ENCODE results near the gene SHROOM3. TPM values are rescaled to one million over a fixed set of nuclear protein-coding genes. Genes with fewer than 3 reads are reported as not detected.
"Not testable (repeated sequence)": the region's sequence is repeated elsewhere in the genome, so short reads cannot be mapped to it uniquely, and the experiment has no call there.

Gene SHROOM3
- total and polyA plus RNA-seq, 2 donors (not counting 3 experiments of a cell fraction or from before 2014, with no cell fraction given), result 2.7 to 6.7 TPM

- dilution Hi-C loops (cut with MboI; ENCODE audit: extremely low pct_ligation_motif_present, low sequenced_read_pairs) (no loop called here), intact Hi-C loops (cut with micrococcal nuclease) (no loop called here)
- Histone ChIP-seq H3K27ac (ENCODE audit: insufficient read depth, low read depth, low read length) (no peak overlapping the region), H3K79me2 (ENCODE audit: control insufficient read depth, insufficient read depth, low read length) (no peaks in the 10 kb centered on the region), H3K4me2 (ENCODE audit: insufficient read depth, low read length) (no peak overlapping the region), H3K4me3 (replicated peaks in 1 of 3; ENCODE audit: insufficient read depth in 1 of 3, low read depth in 1 of 3, low read length in 3 of 3) (no peak overlapping the region), H2AFZ (ENCODE audit: low read depth, low read length) (no peak overlapping the region), H3K9ac (replicated peaks; ENCODE audit: extremely low read depth, insufficient read depth, low read length) (no peak overlapping the region), H4K20me1 (replicated peaks; ENCODE audit: control insufficient read depth, extremely low read depth, insufficient read depth, low read length) (no peaks in the 10 kb centered on the region), H3K4me1 (ENCODE audit: control insufficient read depth, extremely low read depth, insufficient read depth, low read length) (no peaks in the 10 kb centered on the region), H3K36me3 (ENCODE audit: control insufficient read depth in 2 of 2, extremely low read depth in 1 of 2, insufficient read depth in 2 of 2, low read length in 2 of 2) (no peaks in the 10 kb centered on the region), H3K27me3 (ENCODE audit: control insufficient read depth in 2 of 2, insufficient read depth in 2 of 2, low read length in 2 of 2) (no peaks in the 10 kb centered on the region), H3K9me3 (replicated peaks; ENCODE audit: control insufficient read depth, insufficient read depth, low read length) (no peaks in the 10 kb centered on the region), H3K9me1 (replicated peaks; ENCODE audit: control insufficient read depth, extremely low read depth, insufficient read depth, low read length) (no peaks in the 10 kb centered on the region)
- ChIA-PET CTCF (no interaction called here), POLR2A (no interaction called here)
- no TSS peak for BruUV-seq (replicated peaks)
- TF ChIP-seq, protein P1, sequence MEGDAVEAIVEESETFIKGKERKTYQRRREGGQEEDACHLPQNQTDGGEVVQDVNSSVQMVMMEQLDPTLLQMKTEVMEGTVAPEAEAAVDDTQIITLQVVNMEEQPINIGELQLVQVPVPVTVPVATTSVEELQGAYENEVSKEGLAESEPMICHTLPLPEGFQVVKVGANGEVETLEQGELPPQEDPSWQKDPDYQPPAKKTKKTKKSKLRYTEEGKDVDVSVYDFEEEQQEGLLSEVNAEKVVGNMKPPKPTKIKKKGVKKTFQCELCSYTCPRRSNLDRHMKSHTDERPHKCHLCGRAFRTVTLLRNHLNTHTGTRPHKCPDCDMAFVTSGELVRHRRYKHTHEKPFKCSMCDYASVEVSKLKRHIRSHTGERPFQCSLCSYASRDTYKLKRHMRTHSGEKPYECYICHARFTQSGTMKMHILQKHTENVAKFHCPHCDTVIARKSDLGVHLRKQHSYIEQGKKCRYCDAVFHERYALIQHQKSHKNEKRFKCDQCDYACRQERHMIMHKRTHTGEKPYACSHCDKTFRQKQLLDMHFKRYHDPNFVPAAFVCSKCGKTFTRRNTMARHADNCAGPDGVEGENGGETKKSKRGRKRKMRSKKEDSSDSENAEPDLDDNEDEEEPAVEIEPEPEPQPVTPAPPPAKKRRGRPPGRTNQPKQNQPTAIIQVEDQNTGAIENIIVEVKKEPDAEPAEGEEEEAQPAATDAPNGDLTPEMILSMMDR (IDR thresholded peaks at IDR 0.05; ENCODE audit: extremely low read depth in 1 of 2, insufficient read depth in 1 of 2, low read depth in 1 of 2, low read length in 2 of 2), result no peak
- DNase-seq (ENCODE audit: low read depth, low spot score) (no peak), FAIRE-seq (no peak)
These were observed 291.6 kb downstream of the SHROOM3 start for GRCh38 chr4:76726631-76727030.

GRCh38 chr4:76727934-76728333 lies 292.9 kb downstream of the SHROOM3 start:
- H3K36me3 ChIP-seq (ENCODE audit: control insufficient read depth in 2 of 2, extremely low read depth in 1 of 2, insufficient read depth in 2 of 2, low read length in 2 of 2); H2AFZ ChIP-seq (ENCODE audit: low read depth, low read length); CTCF ChIA-PET; FAIRE-seq; H3K9me1 ChIP-seq (replicated peaks; ENCODE audit: control insufficient read depth, extremely low read depth, insufficient read depth, low read length); H4K20me1 ChIP-seq (replicated peaks; ENCODE audit: control insufficient read depth, extremely low read depth, insufficient read depth, low read length); H3K4me3 ChIP-seq (replicated peaks in 1 of 3; ENCODE audit: insufficient read depth in 1 of 3, low read depth in 1 of 3, low read length in 3 of 3); H3K9me3 ChIP-seq (replicated peaks; ENCODE audit: control insufficient read depth, insufficient read depth, low read length); BruUV-seq (replicated peaks); H3K4me1 ChIP-seq (ENCODE audit: control insufficient read depth, extremely low read depth, insufficient read depth, low read length); H3K27ac ChIP-seq (ENCODE audit: insufficient read depth, low read depth, low read length); DNase-seq (ENCODE audit: low read depth, low spot score); POLR2A ChIA-PET; H3K27me3 ChIP-seq (ENCODE audit: control insufficient read depth in 2 of 2, insufficient read depth in 2 of 2, low read length in 2 of 2); dilution Hi-C loops (cut with MboI; ENCODE audit: extremely low pct_ligation_motif_present, low sequenced_read_pairs); H3K79me2 ChIP-seq (ENCODE audit: control insufficient read depth, insufficient read depth, low read length); H3K9ac ChIP-seq (replicated peaks; ENCODE audit: extremely low read depth, insufficient read depth, low read length); intact Hi-C loops (cut with micrococcal nuclease); H3K4me2 ChIP-seq (ENCODE audit: insufficient read depth, low read length): not testable (repeated sequence)

All from endothelial cell of umbilical vein (primary cell).